Activated B cell treated with CpG ODN at 0.5 μM for 24 hours (primary cell): ENCODE data around the gene KIAA1614. TPM values are rescaled to one million over a fixed set of nuclear protein-coding genes. Genes with fewer than 3 reads are reported as not detected.
"Not testable (repeated sequence)": the region's sequence is repeated elsewhere in the genome, so short reads cannot be mapped to it uniquely, and the experiment has no call there.

Source experiments
- ATAC-seq: fragments of 200-7000 bp; cut with Tn5 transposase; one replicate; pipeline ENCODE4 v1.10.0; 2021; ENCODE audit warnings: low read depth, mild to moderate bottlenecking, moderate library complexity
- CTCF ChIA-PET: fragments of 350-600 bp; sonication (Branson Sonifier 250); formaldehyde crosslinking; loops from one replicate; lab custom pipeline; 2021; ENCODE audit warnings: antibody characterized with exemption; lab: Charles Lee
- POLR2A ChIA-PET: fragments of 350-600 bp; sonication (Branson Sonifier 250); formaldehyde crosslinking; loops from one replicate; lab custom pipeline; 2021; ENCODE audit warnings: antibody characterized with exemption; lab: Charles Lee
- DNase-seq: peaks from one replicate; pipeline ENCODE4 v3.0.0; 2022
- H3K27ac Mint-ChIP-seq: one replicate; pipeline ENCODE4 v1.8.0; 2020; ENCODE audit warnings: mixed read lengths
- H3K27me3 Mint-ChIP-seq: one replicate; pipeline ENCODE4 v1.8.0; 2021; ENCODE audit warnings: mixed read lengths
- H3K36me3 Mint-ChIP-seq: one replicate; pipeline ENCODE4 v1.8.0; 2021; ENCODE audit warnings: low read depth, mixed read lengths
- H3K4me1 Mint-ChIP-seq: one replicate; pipeline ENCODE4 v1.8.0; 2021; ENCODE audit warnings: mixed read lengths
- H3K4me3 Mint-ChIP-seq: one replicate; pipeline ENCODE4 v1.8.0; 2020; ENCODE audit warnings: mild to moderate bottlenecking, mixed read lengths
- H3K9me3 Mint-ChIP-seq: one replicate; pipeline ENCODE4 v1.8.0; 2020; ENCODE audit warnings: mixed read lengths
- intact Hi-C: fragments of 100-400 bp; cut with micrococcal nuclease; formaldehyde crosslinking; loops from one replicate; pipeline ENCODE4 v1.15.1; 2024
- total RNA-seq: library from RNA; stranded (reverse); gene quantifications from 2 replicates; pipeline ENCODE4 v1.2.3, GENCODE V29; 2022
- TF ChIP-seq, protein P1 (sequence below): fragments of 200-600 bp; IDR thresholded peaks from one replicate; pipeline ENCODE4 v1.8.0; 2022; ENCODE audit warnings: antibody characterized with exemption, mild to moderate bottlenecking

The KIAA1614 gene
- total RNA-seq, 1 donor from 2014 or later, result 0.38 TPM

GRCh38 chr1:180954005-180954800 is 41.5 kb downstream of the KIAA1614 start:
- peaks cover 3% of the 10 kb centered on the region for H3K4me1 Mint-ChIP-seq
- ATAC-seq, result peak; percentile 89
- H3K27ac Mint-ChIP-seq, result no peak overlapping the region
- peaks cover 15% of the 10 kb centered on the region for H3K36me3 Mint-ChIP-seq
- H3K27me3 Mint-ChIP-seq, result no peaks in the 10 kb centered on the region
- peak overlapping the region; percentile 68 for H3K4me3 Mint-ChIP-seq
- TF ChIP-seq, protein P1, sequence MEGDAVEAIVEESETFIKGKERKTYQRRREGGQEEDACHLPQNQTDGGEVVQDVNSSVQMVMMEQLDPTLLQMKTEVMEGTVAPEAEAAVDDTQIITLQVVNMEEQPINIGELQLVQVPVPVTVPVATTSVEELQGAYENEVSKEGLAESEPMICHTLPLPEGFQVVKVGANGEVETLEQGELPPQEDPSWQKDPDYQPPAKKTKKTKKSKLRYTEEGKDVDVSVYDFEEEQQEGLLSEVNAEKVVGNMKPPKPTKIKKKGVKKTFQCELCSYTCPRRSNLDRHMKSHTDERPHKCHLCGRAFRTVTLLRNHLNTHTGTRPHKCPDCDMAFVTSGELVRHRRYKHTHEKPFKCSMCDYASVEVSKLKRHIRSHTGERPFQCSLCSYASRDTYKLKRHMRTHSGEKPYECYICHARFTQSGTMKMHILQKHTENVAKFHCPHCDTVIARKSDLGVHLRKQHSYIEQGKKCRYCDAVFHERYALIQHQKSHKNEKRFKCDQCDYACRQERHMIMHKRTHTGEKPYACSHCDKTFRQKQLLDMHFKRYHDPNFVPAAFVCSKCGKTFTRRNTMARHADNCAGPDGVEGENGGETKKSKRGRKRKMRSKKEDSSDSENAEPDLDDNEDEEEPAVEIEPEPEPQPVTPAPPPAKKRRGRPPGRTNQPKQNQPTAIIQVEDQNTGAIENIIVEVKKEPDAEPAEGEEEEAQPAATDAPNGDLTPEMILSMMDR, result no peak
- intact Hi-C loops, result loop anchor here (2.0 to 5.0 kb wide), 3 partner anchors 69 to 322 kb away; partner anchors contain the start of genes STX6 and XPR1
- no peaks in the 10 kb centered on the region for H3K9me3 Mint-ChIP-seq
- DNase-seq, result peak; percentile 46
- ChIA-PET POLR2A (interaction anchor here (1.1 kb wide), 1 partner anchor 35 kb away, joined by 4 read pairs; no protein-coding TSS in a partner anchor), CTCF (interaction anchor here (1.0 kb wide), 1 partner anchor 212 kb away, joined by 3 read pairs; no protein-coding TSS in a partner anchor)

GRCh38 chr1:180954801-180955165 is 42.1 kb downstream of the KIAA1614 start:
- intact Hi-C loops, result loop anchor here (2.0 to 5.0 kb wide), 3 partner anchors 68 to 322 kb away; partner anchors contain the start of genes STX6 and XPR1
- CTCF ChIA-PET, result no interaction called here
- H3K27ac Mint-ChIP-seq, result no peak overlapping the region
- no peaks in the 10 kb centered on the region for H3K27me3 Mint-ChIP-seq
- ATAC-seq (no peak), DNase-seq (no peak)
- POLR2A ChIA-PET, result interaction anchor here (1.1 kb wide), 1 partner anchor 35 kb away, joined by 4 read pairs; no protein-coding TSS in a partner anchor
- H3K4me3 Mint-ChIP-seq, result peak overlapping the region; percentile 68
- TF ChIP-seq, protein P1, result no peak
- H3K4me1 Mint-ChIP-seq, result peaks cover 3% of the 10 kb centered on the region
- no peaks in the 10 kb centered on the region for H3K9me3 Mint-ChIP-seq
- H3K36me3 Mint-ChIP-seq, result peaks cover 19% of the 10 kb centered on the region

- POLR2A ChIA-PET, result no interaction called here
- peaks cover 3% of the 10 kb centered on the region for H3K4me1 Mint-ChIP-seq
- intact Hi-C loops, result no loop called here
- peaks cover 26% of the 10 kb centered on the region for H3K36me3 Mint-ChIP-seq
- H3K27ac Mint-ChIP-seq, result no peak overlapping the region
- CTCF ChIA-PET, result no interaction called here
- ATAC-seq (no peak), DNase-seq (no peak)
- H3K9me3 Mint-ChIP-seq, result peaks cover 1% of the 10 kb centered on the region
- no peak overlapping the region for H3K4me3 Mint-ChIP-seq
- H3K27me3 Mint-ChIP-seq, result no peaks in the 10 kb centered on the region
- TF ChIP-seq, protein P1, result no peak
Measured at GRCh38 chr1:180956028-180956640, 43.4 kb downstream of the KIAA1614 start.

DNA sequence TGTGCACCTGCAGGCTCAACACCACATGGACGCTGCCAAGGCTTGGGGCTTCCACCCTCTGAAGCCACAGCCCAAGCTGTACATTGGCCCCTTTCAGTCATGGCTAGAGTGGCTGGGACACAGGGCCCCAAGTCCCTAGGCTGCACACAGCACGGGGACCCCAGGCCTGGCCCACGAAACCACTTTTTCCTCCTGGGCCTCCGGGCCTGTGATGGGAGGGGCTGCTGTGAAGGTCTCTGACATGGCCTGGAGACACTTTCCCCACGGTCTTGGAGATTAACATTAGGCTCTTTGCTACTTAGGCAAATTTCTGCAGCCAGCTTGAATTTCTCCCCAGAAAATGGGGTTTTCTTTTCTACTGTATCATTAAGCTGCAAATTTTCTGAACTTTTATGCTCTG is 46.9 kb downstream of the KIAA1614 start:
- H3K27ac Mint-ChIP-seq, ATAC-seq, H3K9me3 Mint-ChIP-seq, POLR2A ChIA-PET, CTCF ChIA-PET, intact Hi-C loops, H3K4me3 Mint-ChIP-seq, H3K4me1 Mint-ChIP-seq, H3K27me3 Mint-ChIP-seq, DNase-seq: not testable (repeated sequence)
- peaks cover 35% of the 10 kb centered on the region for H3K36me3 Mint-ChIP-seq

DNA sequence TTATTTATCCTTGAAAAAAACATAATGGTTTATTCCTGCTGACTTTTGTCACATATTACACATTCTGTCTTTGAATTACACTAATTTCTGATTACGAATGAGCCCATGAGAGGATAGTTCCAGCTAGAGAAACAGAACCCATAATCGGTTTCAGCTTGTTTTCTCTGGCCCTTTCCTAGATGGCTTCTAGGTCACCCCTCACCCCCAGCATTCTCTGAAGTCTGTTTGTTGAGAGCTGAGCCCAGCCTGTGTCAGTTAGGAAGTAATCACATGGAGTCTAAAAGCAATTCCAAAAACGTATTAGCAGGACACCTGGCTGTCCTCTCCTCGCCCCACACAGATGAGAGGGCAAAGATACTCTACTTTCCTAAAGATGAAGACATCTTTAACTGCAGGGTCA is 48.9 kb downstream of the KIAA1614 start:
- DNase-seq, result no peak
- Mint-ChIP-seq H3K36me3 (peaks cover 49% of the 10 kb centered on the region), H3K4me3 (no peak overlapping the region), H3K27ac (no peak overlapping the region), H3K4me1 (peaks cover 4% of the 10 kb centered on the region), H3K9me3 (peaks cover 1% of the 10 kb centered on the region), H3K27me3 (no peaks in the 10 kb centered on the region)
- intact Hi-C loops, result no loop called here
- TF ChIP-seq, protein P1, result no peak
- ATAC-seq, result no peak
- POLR2A ChIA-PET, result no interaction called here
- CTCF ChIA-PET, result no interaction called here
